ENCODE measurements around the gene LAMA5.

Gene LAMA5

DNA sequence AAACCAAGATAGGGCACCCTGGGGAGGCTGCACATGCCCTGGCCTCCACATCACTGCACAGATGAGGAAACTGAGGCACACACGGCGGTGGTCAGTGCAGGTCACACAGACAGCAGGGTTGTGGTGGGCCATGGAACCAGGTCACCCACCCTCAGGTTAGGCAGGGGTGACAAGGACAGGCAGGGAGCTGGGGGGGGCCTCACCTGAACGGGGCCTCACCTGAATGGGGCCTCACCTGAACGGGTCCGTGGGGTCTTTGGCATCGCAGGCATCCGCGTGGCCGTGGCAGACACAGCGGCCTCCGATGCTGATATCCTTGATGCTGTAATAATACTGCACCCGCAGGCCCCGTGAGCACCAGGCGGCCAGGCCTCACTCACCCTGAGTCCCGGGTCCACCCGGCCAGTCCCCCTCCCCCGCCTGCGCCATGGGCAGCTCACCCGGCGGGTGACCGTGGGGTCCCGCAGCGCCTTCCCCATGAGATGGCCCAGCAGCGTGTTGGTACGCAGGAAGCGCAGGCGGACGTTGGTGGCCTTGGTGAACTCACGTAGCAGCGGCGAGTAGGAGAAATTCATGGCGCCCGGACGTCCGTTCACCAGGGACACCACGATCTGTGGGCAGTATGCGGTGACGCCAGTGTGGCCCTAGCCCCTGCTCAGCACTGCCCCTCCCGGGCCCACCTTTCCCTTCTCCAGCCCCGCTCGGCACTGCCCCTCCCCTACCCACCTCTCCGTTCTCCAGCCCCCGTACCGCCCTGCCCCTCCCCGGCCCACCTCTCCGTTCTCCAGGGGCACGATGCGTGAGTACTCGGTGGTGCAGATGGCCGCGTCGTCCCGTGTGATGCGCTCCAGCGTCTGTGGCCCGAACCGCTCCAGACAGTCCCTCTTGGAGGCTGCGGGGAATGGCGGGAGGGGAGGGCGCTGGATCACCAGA lies 15.4 kb downstream of the LAMA5 start:
- Histone ChIP-seq H3K9me3 (ENCODE audit: control insufficient read depth, low read length) (no peaks in the 10 kb centered on the region), H3K4me3 (ENCODE audit: insufficient read depth, low read depth, low read length, poor library complexity, severe bottlenecking) (no peak overlapping the region), H3K36me3 (ENCODE audit: control insufficient read depth, insufficient read depth, low read length) (no peaks in the 10 kb centered on the region)

DNA sequence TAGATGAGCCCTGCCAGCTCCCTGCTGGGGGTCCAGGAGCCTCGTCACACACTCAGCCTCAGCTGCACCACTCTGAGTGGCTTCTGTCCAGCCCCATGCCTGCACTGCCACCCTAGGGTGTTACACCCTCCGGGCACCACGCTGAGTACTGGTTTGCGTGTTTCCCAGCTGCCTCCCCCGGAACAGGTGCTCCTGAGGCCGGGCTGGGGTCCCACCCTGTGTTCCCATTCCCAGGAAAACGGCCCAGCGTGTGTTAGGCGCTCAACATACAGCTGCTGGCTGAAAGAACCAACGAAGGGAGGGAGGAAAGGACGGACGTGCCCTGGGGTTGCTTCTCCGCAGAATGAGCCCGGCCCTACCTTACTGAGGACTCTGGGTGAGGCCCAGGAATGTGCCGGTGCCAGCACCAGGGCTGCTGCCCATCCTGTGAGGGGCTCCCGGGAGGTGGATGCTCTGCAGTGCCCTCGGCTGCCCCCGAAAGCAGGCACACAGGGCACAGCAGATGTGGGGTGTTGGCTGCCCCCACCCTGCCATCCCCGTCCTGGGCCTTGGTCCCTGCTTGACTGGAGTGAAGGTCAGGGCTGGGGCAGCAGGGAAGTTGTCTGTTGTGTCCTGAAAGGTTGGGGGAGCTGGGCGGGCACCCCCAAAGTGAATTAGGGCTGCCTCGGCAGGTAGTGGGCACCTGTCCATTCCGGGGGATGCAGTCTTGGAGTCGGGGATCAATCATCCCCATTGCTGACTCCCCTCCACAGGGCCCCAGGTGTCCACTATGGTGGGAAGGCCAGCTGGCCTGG lies 16.3 kb downstream of the LAMA5 start:
- Histone ChIP-seq H3K27ac (ENCODE audit: insufficient read depth, low read length, poor library complexity, severe bottlenecking) (no peak overlapping the region), H3K27me3 (replicated peaks; ENCODE audit: control insufficient read depth, insufficient read depth, low read length, poor library complexity, severe bottlenecking) (no peaks in the 10 kb centered on the region), H3K36me3 (ENCODE audit: control insufficient read depth, insufficient read depth, low read length) (no peaks in the 10 kb centered on the region), H3K4me3 (ENCODE audit: insufficient read depth, low read depth, low read length, poor library complexity, severe bottlenecking) (no peak overlapping the region), H3K4me1 (ENCODE audit: control insufficient read depth, insufficient read depth, low read length, poor library complexity, severe bottlenecking) (no peaks in the 10 kb centered on the region), H3K9me3 (ENCODE audit: control insufficient read depth, low read length) (no peaks in the 10 kb centered on the region)
- DNase-seq: no peak

More for the DNA sequence above, 15.4 kb downstream of the LAMA5 start:
- no peak for DNase-seq
- Histone ChIP-seq H3K27ac (ENCODE audit: insufficient read depth, low read length, poor library complexity, severe bottlenecking) (no peak overlapping the region), H3K4me1 (ENCODE audit: control insufficient read depth, insufficient read depth, low read length, poor library complexity, severe bottlenecking) (no peaks in the 10 kb centered on the region), H3K27me3 (replicated peaks; ENCODE audit: control insufficient read depth, insufficient read depth, low read length, poor library complexity, severe bottlenecking) (no peaks in the 10 kb centered on the region)

DNA sequence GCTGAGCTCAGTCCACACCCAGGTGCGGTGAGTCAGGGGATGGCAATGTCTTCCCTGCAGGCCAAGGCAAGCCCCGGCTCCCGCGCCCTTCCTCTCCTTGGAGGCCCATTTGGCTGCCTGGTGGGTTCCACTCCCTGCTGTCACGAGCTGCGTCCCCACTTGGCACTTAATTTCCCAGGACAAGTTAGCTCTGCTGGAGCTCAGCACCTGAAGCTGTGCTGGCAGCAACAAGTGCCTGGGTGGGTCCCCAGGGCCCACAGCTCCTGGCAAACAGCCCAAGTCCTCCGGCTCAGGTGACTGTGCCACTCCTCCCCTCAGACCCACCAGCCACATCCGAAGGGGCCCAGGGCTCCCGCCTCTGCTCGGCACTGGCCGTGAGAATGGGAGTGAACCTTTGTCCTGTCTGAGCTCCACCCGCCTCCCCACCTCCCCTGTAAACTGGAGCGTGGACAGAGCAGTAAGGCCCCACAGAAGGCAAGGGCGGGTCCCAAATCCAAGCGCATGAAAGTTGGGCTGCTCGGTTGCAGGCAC lies 16.9 kb downstream of the LAMA5 start:
- Histone ChIP-seq H3K36me3 (ENCODE audit: control insufficient read depth, insufficient read depth, low read length) (no peaks in the 10 kb centered on the region), H3K4me1 (ENCODE audit: control insufficient read depth, insufficient read depth, low read length, poor library complexity, severe bottlenecking) (no peaks in the 10 kb centered on the region), H3K27me3 (replicated peaks; ENCODE audit: control insufficient read depth, insufficient read depth, low read length, poor library complexity, severe bottlenecking) (no peaks in the 10 kb centered on the region), H3K4me3 (ENCODE audit: insufficient read depth, low read depth, low read length, poor library complexity, severe bottlenecking) (no peak overlapping the region), H3K27ac (ENCODE audit: insufficient read depth, low read length, poor library complexity, severe bottlenecking) (no peak overlapping the region), H3K9me3 (ENCODE audit: control insufficient read depth, low read length) (no peaks in the 10 kb centered on the region)
- DNase-seq: no peak

DNA sequence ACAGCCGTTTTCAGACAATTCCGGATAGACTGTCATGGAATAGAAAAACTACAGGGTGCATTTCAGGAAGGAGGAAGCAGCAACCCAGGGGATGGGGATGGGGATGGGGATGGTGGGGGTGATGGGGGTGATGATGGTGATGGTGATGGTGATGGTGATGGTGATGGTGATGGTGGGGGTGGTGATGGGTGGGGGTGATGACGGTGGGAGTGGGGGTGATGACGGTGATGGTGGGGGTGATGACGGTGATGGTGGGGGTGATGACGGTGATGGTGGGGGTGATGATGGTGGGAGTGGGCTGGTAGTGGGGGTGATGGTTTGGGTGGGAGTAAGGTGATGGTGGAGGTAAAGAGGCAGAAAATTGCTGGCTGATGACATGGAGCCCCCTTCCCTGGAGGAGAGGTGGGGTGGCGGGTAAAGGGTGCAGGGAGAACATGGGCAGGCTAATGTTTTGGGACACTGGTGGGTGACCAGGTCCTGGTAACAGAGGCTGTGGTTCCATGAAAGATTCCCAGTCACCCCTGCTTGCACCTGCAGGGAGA lies 17.5 kb downstream of the LAMA5 start:
- H3K4me3 ChIP-seq (ENCODE audit: insufficient read depth, low read depth, low read length, poor library complexity, severe bottlenecking): no peak overlapping the region
- no peak for DNase-seq
- no peaks in the 10 kb centered on the region for H3K36me3 ChIP-seq (ENCODE audit: control insufficient read depth, insufficient read depth, low read length)
- H3K4me1 ChIP-seq (ENCODE audit: control insufficient read depth, insufficient read depth, low read length, poor library complexity, severe bottlenecking): no peaks in the 10 kb centered on the region
- H3K9me3 ChIP-seq (ENCODE audit: control insufficient read depth, low read length): no peaks in the 10 kb centered on the region
- no peak overlapping the region for H3K27ac ChIP-seq (ENCODE audit: insufficient read depth, low read length, poor library complexity, severe bottlenecking)
- H3K27me3 ChIP-seq (replicated peaks; ENCODE audit: control insufficient read depth, insufficient read depth, low read length, poor library complexity, severe bottlenecking): no peaks in the 10 kb centered on the region

DNA sequence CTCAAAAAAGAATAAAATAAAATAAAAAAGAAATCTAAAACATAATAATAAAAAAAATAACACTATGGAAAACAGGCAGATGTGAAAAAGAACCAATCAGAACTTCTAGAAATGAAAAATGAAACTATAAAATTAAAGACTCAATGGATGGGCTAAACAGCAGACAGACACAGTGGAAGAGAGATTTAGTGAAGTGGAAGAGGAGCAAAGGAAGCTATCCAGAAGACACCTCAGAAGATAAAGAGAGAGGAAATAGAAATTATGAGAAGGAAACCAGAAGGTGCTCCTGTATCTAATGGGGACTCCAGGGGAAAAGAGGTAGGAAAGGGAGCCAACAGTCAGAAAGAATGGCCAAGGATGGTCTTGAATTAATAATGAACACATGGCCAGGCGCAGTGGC lies 18.5 kb downstream of the LAMA5 start:
- Histone ChIP-seq H3K9me3 (ENCODE audit: control insufficient read depth, low read length) (no peaks in the 10 kb centered on the region), H3K27me3 (replicated peaks; ENCODE audit: control insufficient read depth, insufficient read depth, low read length, poor library complexity, severe bottlenecking) (no peaks in the 10 kb centered on the region), H3K4me1 (ENCODE audit: control insufficient read depth, insufficient read depth, low read length, poor library complexity, severe bottlenecking) (no peaks in the 10 kb centered on the region), H3K27ac (ENCODE audit: insufficient read depth, low read length, poor library complexity, severe bottlenecking) (no peak overlapping the region), H3K36me3 (ENCODE audit: control insufficient read depth, insufficient read depth, low read length) (no peaks in the 10 kb centered on the region), H3K4me3 (ENCODE audit: insufficient read depth, low read depth, low read length, poor library complexity, severe bottlenecking) (no peak overlapping the region)
- DNase-seq: no peak

DNA sequence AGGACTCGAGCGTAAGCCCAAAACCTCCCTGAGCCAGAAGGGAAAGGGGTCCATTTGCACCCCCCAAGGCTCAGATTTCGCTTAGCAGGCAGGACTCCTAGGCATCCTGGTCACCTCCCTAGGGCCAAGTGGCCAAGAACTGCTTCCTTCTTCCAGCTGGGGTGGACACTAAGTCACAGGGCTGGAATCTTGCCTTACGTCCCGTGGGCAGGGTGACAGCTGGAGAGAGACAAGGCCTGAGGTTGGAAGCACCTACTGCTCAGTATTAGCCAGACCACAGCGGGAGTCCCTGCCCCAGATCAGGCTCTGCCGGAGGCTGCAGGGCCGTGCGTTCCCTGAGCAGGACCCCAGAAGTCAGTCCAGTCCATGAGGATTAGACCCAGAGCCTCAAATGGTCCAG lies 19.7 kb downstream of the LAMA5 start:
- no peak for DNase-seq

DNA sequence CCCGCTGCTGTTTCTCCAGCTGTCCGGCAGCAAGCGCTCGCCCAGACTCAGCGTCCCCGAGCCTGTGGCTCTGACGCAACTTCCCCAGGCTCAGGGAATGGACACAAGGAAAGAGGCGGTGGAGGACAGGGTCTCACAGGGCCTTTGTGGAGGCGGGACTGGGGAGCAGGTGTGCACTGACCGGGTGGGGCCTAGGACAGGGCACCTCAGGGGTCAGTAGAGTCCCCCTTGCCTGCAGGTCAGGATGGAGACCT lies 20.0 kb downstream of the LAMA5 start:
- Histone ChIP-seq H3K4me3 (ENCODE audit: insufficient read depth, low read depth, low read length, poor library complexity, severe bottlenecking) (no peak overlapping the region), H3K4me1 (ENCODE audit: control insufficient read depth, insufficient read depth, low read length, poor library complexity, severe bottlenecking) (no peaks in the 10 kb centered on the region), H3K36me3 (ENCODE audit: control insufficient read depth, insufficient read depth, low read length) (no peaks in the 10 kb centered on the region), H3K27ac (ENCODE audit: insufficient read depth, low read length, poor library complexity, severe bottlenecking) (no peak overlapping the region), H3K27me3 (replicated peaks; ENCODE audit: control insufficient read depth, insufficient read depth, low read length, poor library complexity, severe bottlenecking) (no peaks in the 10 kb centered on the region), H3K9me3 (ENCODE audit: control insufficient read depth, low read length) (no peaks in the 10 kb centered on the region)
- no peak for DNase-seq

More for the DNA sequence above, 19.7 kb downstream of the LAMA5 start:
- H3K27me3 ChIP-seq (replicated peaks; ENCODE audit: control insufficient read depth, insufficient read depth, low read length, poor library complexity, severe bottlenecking): no peaks in the 10 kb centered on the region
- H3K4me1 ChIP-seq (ENCODE audit: control insufficient read depth, insufficient read depth, low read length, poor library complexity, severe bottlenecking): no peaks in the 10 kb centered on the region
- H3K9me3 ChIP-seq (ENCODE audit: control insufficient read depth, low read length): no peaks in the 10 kb centered on the region
- H3K4me3 ChIP-seq (ENCODE audit: insufficient read depth, low read depth, low read length, poor library complexity, severe bottlenecking): no peak overlapping the region
- no peak overlapping the region for H3K27ac ChIP-seq (ENCODE audit: insufficient read depth, low read length, poor library complexity, severe bottlenecking)
- H3K36me3 ChIP-seq (ENCODE audit: control insufficient read depth, insufficient read depth, low read length): no peaks in the 10 kb centered on the region

DNA sequence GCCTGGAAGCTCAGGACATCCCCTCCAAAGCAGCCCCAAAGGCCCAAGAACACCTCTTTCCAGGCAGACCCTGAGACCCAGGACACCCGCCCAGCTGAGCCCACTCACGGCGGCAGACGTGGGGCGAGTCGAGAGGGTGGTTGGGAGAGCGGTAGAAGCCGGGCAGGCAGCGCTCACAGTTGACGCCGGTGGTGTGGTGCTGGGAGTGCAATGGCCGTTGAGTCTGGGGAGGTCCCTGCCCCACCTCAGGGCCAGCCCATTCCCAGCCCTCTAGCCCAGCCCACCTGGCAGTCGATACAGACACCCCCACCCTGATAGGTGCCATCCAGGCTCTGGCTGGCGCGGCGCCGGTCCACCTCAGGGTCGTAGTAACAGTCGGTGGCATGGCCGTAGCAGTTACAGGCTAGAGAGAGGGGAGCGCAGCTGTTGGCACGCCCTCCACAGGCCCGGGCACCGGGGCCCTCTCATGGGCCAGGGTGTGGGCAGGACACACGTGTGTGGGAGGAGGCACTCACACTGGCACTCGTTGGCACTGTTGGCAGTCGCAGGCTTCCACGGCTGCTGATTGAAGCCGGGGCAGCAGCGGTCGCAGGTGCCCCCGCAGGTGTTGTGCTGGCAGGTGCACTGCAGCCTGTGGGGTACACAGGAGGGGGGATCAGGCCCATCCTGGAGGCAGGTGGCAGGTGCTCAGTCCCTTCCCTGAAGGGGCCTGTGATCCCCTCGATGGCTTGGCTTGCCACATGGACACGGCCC lies 20.5 kb downstream of the LAMA5 start:
- H3K27me3 ChIP-seq (replicated peaks; ENCODE audit: control insufficient read depth, insufficient read depth, low read length, poor library complexity, severe bottlenecking): no peaks in the 10 kb centered on the region
- H3K4me3 ChIP-seq (ENCODE audit: insufficient read depth, low read depth, low read length, poor library complexity, severe bottlenecking): no peak overlapping the region
- H3K4me1 ChIP-seq (ENCODE audit: control insufficient read depth, insufficient read depth, low read length, poor library complexity, severe bottlenecking): no peaks in the 10 kb centered on the region
- H3K27ac ChIP-seq (ENCODE audit: insufficient read depth, low read length, poor library complexity, severe bottlenecking): no peak overlapping the region
- no peak for DNase-seq
- no peaks in the 10 kb centered on the region for H3K9me3 ChIP-seq (ENCODE audit: control insufficient read depth, low read length)
- H3K36me3 ChIP-seq (ENCODE audit: control insufficient read depth, insufficient read depth, low read length): no peaks in the 10 kb centered on the region

DNA sequence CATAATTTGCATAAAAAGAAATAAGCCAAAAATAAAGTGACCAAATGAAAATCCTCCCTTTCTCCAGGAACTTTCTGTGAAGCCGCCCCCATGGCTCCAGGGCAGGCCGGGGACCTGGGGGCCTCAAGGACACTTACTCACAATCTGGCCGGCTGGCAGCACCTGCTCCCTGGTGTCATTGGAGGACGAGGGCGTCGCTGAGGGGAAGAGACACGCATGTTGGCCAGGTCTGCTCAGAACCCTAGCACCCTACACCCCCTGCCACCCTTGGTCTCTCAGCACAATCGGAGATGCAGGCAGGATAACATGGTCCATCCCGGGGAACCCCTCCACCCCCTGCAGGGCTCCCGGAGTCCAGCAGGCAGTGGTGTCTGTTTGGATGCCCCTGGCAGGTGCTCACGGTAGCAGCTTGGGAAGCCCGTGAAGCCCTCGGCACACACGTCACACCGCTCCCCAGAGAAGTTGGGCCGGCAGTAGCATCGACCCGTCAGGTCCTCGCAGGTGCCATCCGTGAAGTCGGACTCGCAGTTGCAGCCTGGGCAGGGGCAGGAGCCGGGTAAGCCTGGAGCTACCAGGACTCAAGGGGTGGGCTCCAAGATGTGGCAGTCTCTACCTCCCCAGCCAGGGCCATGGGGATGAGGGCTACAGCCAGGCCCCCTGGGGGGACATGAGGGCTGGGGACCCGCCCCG lies 21.3 kb downstream of the LAMA5 start:
- Histone ChIP-seq H3K4me3 (ENCODE audit: insufficient read depth, low read depth, low read length, poor library complexity, severe bottlenecking) (no peak overlapping the region), H3K9me3 (ENCODE audit: control insufficient read depth, low read length) (no peaks in the 10 kb centered on the region), H3K36me3 (ENCODE audit: control insufficient read depth, insufficient read depth, low read length) (no peaks in the 10 kb centered on the region), H3K27ac (ENCODE audit: insufficient read depth, low read length, poor library complexity, severe bottlenecking) (no peak overlapping the region), H3K27me3 (replicated peaks; ENCODE audit: control insufficient read depth, insufficient read depth, low read length, poor library complexity, severe bottlenecking) (no peaks in the 10 kb centered on the region), H3K4me1 (ENCODE audit: control insufficient read depth, insufficient read depth, low read length, poor library complexity, severe bottlenecking) (no peaks in the 10 kb centered on the region)
- DNase-seq: no peak
